Psoas muscle (tissue), 8 donors: Measurements from ENCODE around the gene CCDC81. TPM values are rescaled to one million over a fixed set of nuclear protein-coding genes. Genes with fewer than 3 reads are reported as not detected.
"Not testable (repeated sequence)": the region's sequence is repeated elsewhere in the genome, so short reads cannot be mapped to it uniquely, and the experiment has no call there.

Experiments used
- ATAC-seq, 4 donors: fragments of 200-7000 bp; cut with Tn5 transposase; one replicate each; pipeline ENCODE4 v1.9.1; 2020; ENCODE audit warnings: moderate library complexity in 3 of 4, mild to moderate bottlenecking in 2 of 4
- DNase-seq, 2 donors: peaks; one replicate each; pipeline ENCODE4 v3.0.0-alpha.2; 2020
- H3K27ac ChIP-seq: fragments of 200-600 bp; one replicate; pipeline ENCODE4 v1.8.0; 2022
- H3K27me3 ChIP-seq, 3 donors: fragments of 200-600 bp in 1 of 3; one replicate each; pipeline versions ENCODE4 v1.6.1 to v1.8.0; 2013 to 2022; ENCODE audit warnings: low read length in 2 of 3, mild to moderate bottlenecking in 2 of 3, moderate library complexity in 1 of 3; ENCODE audit not compliant: insufficient read depth in 3 of 3
- H3K36me3 ChIP-seq, 2 donors: fragments of 200-600 bp in 1 of 2; one replicate each; pipeline versions ENCODE4 v1.6.1 to v1.8.0; 2013 to 2022; ENCODE audit warnings: low read depth in 1 of 2, mild to moderate bottlenecking in 1 of 2, moderate library complexity in 1 of 2; ENCODE audit not compliant: insufficient read depth in 1 of 2
- H3K4me1 ChIP-seq: fragments of 200-600 bp; one replicate; pipeline ENCODE4 v1.8.0; 2022
- H3K4me3 ChIP-seq: fragments of 200-600 bp; one replicate; pipeline ENCODE4 v1.8.0; 2022; ENCODE audit warnings: mild to moderate bottlenecking
- H3K9me3 ChIP-seq: fragments of 200-600 bp; one replicate; pipeline ENCODE4 v1.8.0; 2022
- CTCF ChIP-seq: fragments of 200-600 bp; IDR thresholded peaks from one replicate; pipeline ENCODE4 v1.8.0; 2022; ENCODE audit warnings: antibody characterized with exemption
- WGBS, 3 donors: extraction: QIAGEN DNeasy Blood & Tissue Kit; methylation state at CpG; one replicate each; pipeline versions ENCODE4 v1.1.6 to v1.1.7; 2013; 5-methylcytosine and 5-hydroxymethylcytosine counted together
- intact Hi-C, 2 donors: fragments of 100-400 bp; cut with DNase I; formaldehyde crosslinking; loops; one replicate each; pipeline versions ENCODE4 v1.11.0 to v1.14.2; 2022
- polyA plus RNA-seq, 3 donors: library from polyadenylated mRNA; stranded (reverse); fragments of 200-250 nt; gene quantifications; one replicate each; pipeline ENCODE4 v1.2.3, GENCODE V29; 2013
- total RNA-seq, 4 donors: library from RNA; stranded (reverse); fragmentation: NEBNext Ultra II Directional in 2 of 4; extraction: Animal tissue kit (Norgen Biotek cat#: 25700) in 2 of 4; gene quantifications; one replicate each; pipeline versions ENCODE4 v1.2.1 to v1.2.4, GENCODE V29; 2021 to 2023
- donor health status: healthy with polysubstance abuse.
- donor health status: DM: no; HTN: no; CAD: no; lungs with moderate emphysema.
- donor health status: Bipolar disorder and iron deficiency.
- donor health status: healthy.
- donor health status: DM: yes; HTN: yes; CAD: no.
- donor health status: DM: no; HTN: no; CAD: no.
- donor health status: DM: no; HTN: no; CAD: no.
- donor health status: DM: yes; HTN: yes; CAD: no.

Gene CCDC81
- total and polyA plus RNA-seq, 7 donors: 0.23 to 0.52 (median 0.34) TPM; not detected in 1

GRCh38 chr11:86346513-86346912 lies 28.2 kb upstream of the CCDC81 start:
- 83 to 93% (median 85%) methylated on average over 3 of the region's 3 CpGs for WGBS, 3 donors
- Histone ChIP-seq H3K4me1 (no peaks in the 10 kb centered on the region), H3K27me3 (no peaks in the 10 kb centered on the region), H3K36me3 (peaks cover 0 to 37% of the 10 kb centered on the region in 2 donors), H3K4me3 (no peak overlapping the region), H3K27ac (no peak overlapping the region), H3K9me3 (no peaks in the 10 kb centered on the region)
- DNase-seq (no peak), ATAC-seq (no peak)
- intact Hi-C loops: no loop called here
- no peak for TF ChIP-seq CTCF

GRCh38 chr11:86355256-86355655 lies 19.4 kb upstream of the CCDC81 start:
- intact Hi-C loops: no loop called here
- Histone ChIP-seq H3K4me3 (no peak overlapping the region), H3K4me1 (no peaks in the 10 kb centered on the region), H3K9me3 (no peaks in the 10 kb centered on the region), H3K27me3 (no peaks in the 10 kb centered on the region), H3K27ac (no peak overlapping the region), H3K36me3 (no peaks in the 10 kb centered on the region)
- TF ChIP-seq CTCF: no peak
- ATAC-seq (no peak), DNase-seq (no peak)
- WGBS, 3 donors: 71 to 79% (median 73%) methylated on average over 4 of the region's 4 CpGs

GRCh38 chr11:86357412-86357811 lies 17.3 kb upstream of the CCDC81 start:
- 73 to 78% (median 74%) methylated on average over 4 of the region's 4 CpGs for WGBS, 3 donors
- not testable (repeated sequence) for ATAC-seq

GRCh38 chr11:86358720-86359119 lies 16.0 kb upstream of the CCDC81 start:
- Histone ChIP-seq H3K9me3 (no peaks in the 10 kb centered on the region), H3K4me1 (no peaks in the 10 kb centered on the region), H3K27ac (no peak overlapping the region), H3K4me3 (no peak overlapping the region), H3K36me3 (no peaks in the 10 kb centered on the region), H3K27me3 (no peaks in the 10 kb centered on the region)
- intact Hi-C loops: no loop called here
- DNase-seq: no peak
- WGBS, 3 donors: 86 to 89% (median 88%) methylated on average over 3 of the region's 3 CpGs
- TF ChIP-seq CTCF: no peak
- ATAC-seq: no peak

More at GRCh38 chr11:86357412-86357811, 17.3 kb upstream of the CCDC81 start:
- H3K9me3 ChIP-seq, H3K4me3 ChIP-seq, H3K4me1 ChIP-seq, H3K27ac ChIP-seq, H3K36me3 ChIP-seq, intact Hi-C loops, DNase-seq, H3K27me3 ChIP-seq: not testable (repeated sequence)

- intact Hi-C loops: no loop called here
- no peak for ATAC-seq
- Histone ChIP-seq H3K9me3 (no peaks in the 10 kb centered on the region), H3K36me3 (no peaks in the 10 kb centered on the region), H3K27ac (no peak overlapping the region), H3K4me1 (no peaks in the 10 kb centered on the region), H3K4me3 (no peak overlapping the region), H3K27me3 (no peaks in the 10 kb centered on the region)
- DNase-seq: no peak
- WGBS, 3 donors: 61 to 72% (median 71%) methylated on average over 2 of the region's 2 CpGs
- no peak for TF ChIP-seq CTCF
Measured at GRCh38 chr11:86360775-86361395, 13.8 kb upstream of the CCDC81 start.
